Endothelial cell of umbilical vein (primary cell): Measurements from ENCODE around the gene ADPRH. TPM values are rescaled to one million over a fixed set of nuclear protein-coding genes. Genes with fewer than 3 reads are reported as not detected.
A peak's percentile ranks its signal among the peaks of the same experiment; 100 is the strongest.

ENCODE experiments used
- BruUV-seq: library from RNA; stranded (reverse); fragments of 400-500 nt; replicated peaks from 2 replicates; lab custom pipeline; 2021; lab: Mats Ljungman, UMichigan
- CTCF ChIA-PET: fragments of 300-600, 350-600 bp; sonication (Branson Sonifier 250); formaldehyde crosslinking; loops from one replicate; lab custom pipeline; 2021; ENCODE audit warnings: antibody characterized with exemption, inconsistent platforms; lab: Charles Lee
- POLR2A ChIA-PET: fragments of 300-600, 350-600 bp; sonication (Branson Sonifier 250); formaldehyde crosslinking; loops from one replicate; lab custom pipeline; 2021; ENCODE audit warnings: antibody characterized with exemption, inconsistent platforms; lab: Charles Lee
- DNase-seq: peaks from one replicate; pipeline ENCODE4 v3.0.0-alpha.2; 2011; ENCODE audit warnings: low read depth, low spot score
- FAIRE-seq: peaks from 2 replicates; lab custom pipeline; 2011; peaks lifted over from hg19 to GRCh38; lab: Jason Lieb, UNC
- H2AFZ ChIP-seq: 2 replicates; pipeline ENCODE4 v1.6.0; 2012; ENCODE audit warnings: low read depth, low read length, control low read depth, inconsistent platforms
- H3K27ac ChIP-seq: 2 replicates; pipeline ENCODE4 v1.5.1; 2011; ENCODE audit warnings: low read depth, mild to moderate bottlenecking, control low read depth, low read length, moderate library complexity; ENCODE audit not compliant: insufficient read depth
- H3K27me3 ChIP-seq, 2 experiments: 2 replicates each; pipeline versions ENCODE4 v1.6.0 to v1.6.1; 2011; ENCODE audit warnings: low read length in 2 of 2, mixed read lengths in 1 of 2; ENCODE audit not compliant: control insufficient read depth in 2 of 2, insufficient read depth in 2 of 2
- H3K36me3 ChIP-seq, 2 experiments: 2 replicates in 1 of 2; 3 replicates in 1 of 2; pipeline ENCODE4 v1.5.1; 2011; ENCODE audit warnings: low read length in 2 of 2, mild to moderate bottlenecking in 1 of 2, moderate library complexity in 1 of 2; ENCODE audit not compliant: control insufficient read depth in 2 of 2, insufficient read depth in 2 of 2; ENCODE audit errors: extremely low read depth in 1 of 2
- H3K4me1 ChIP-seq: 3 replicates; pipeline ENCODE4 v1.5.1; 2011; ENCODE audit warnings: mild to moderate bottlenecking, low read length; ENCODE audit not compliant: control insufficient read depth, insufficient read depth; ENCODE audit errors: extremely low read depth
- H3K4me2 ChIP-seq: 2 replicates; pipeline ENCODE4 v1.6.1; 2011; ENCODE audit warnings: low read length, control low read depth, mixed read lengths; ENCODE audit not compliant: insufficient read depth
- H3K4me3 ChIP-seq, 3 experiments: fragments of 200-600 bp in 1 of 3; sonication (generic), shearing (Covaris generic) in 1 of 3; replicated peaks in 1 of 3; 2 replicates each; pipeline ENCODE4 v1.5.1; 2011 to 2016; ENCODE audit warnings: control low read depth in 3 of 3, low read length in 3 of 3, mild to moderate bottlenecking in 2 of 3, inconsistent platforms in 1 of 3, low read depth in 1 of 3, moderate library complexity in 1 of 3; ENCODE audit not compliant: insufficient read depth in 1 of 3
- H3K79me2 ChIP-seq: 2 replicates; pipeline ENCODE4 v1.6.0; 2012; ENCODE audit warnings: low read length, inconsistent platforms; ENCODE audit not compliant: control insufficient read depth, insufficient read depth
- H3K9ac ChIP-seq: replicated peaks from 2 replicates; pipeline ENCODE3; 2011; ENCODE audit warnings: low read length, control low read depth; ENCODE audit not compliant: insufficient read depth; ENCODE audit errors: extremely low read depth
- H3K9me1 ChIP-seq: replicated peaks from 3 replicates; pipeline ENCODE4 v1.6.0; 2011; ENCODE audit warnings: mild to moderate bottlenecking, low read length; ENCODE audit not compliant: control insufficient read depth, insufficient read depth; ENCODE audit errors: extremely low read depth
- H3K9me3 ChIP-seq: replicated peaks from 2 replicates; pipeline ENCODE4 v1.5.1; 2012; ENCODE audit warnings: low read length, inconsistent platforms; ENCODE audit not compliant: control insufficient read depth, insufficient read depth
- H4K20me1 ChIP-seq: replicated peaks from 2 replicates; pipeline ENCODE3; 2011; ENCODE audit warnings: mild to moderate bottlenecking, low read length; ENCODE audit not compliant: control insufficient read depth, insufficient read depth; ENCODE audit errors: extremely low read depth
- CTCF ChIP-seq, 2 donors: IDR thresholded peaks; 1 replicate in 1 of 2; 2 replicates in 1 of 2; pipeline ENCODE4 v1.5.1; 2011; ENCODE audit warnings: low read length in 2 of 2, mild to moderate bottlenecking in 2 of 2, moderate library complexity in 2 of 2, control low read depth in 1 of 2, inconsistent platforms in 1 of 2, low read depth in 1 of 2; ENCODE audit not compliant: insufficient read depth in 1 of 2; ENCODE audit errors: extremely low read depth in 1 of 2
- EZH2 ChIP-seq: IDR thresholded peaks from 2 replicates; pipeline ENCODE4 v1.6.1; 2012; ENCODE audit warnings: borderline replicate concordance, low read depth, mild to moderate bottlenecking, moderate library complexity, low read length, inconsistent platforms; ENCODE audit not compliant: severe bottlenecking
- FOS ChIP-seq: IDR thresholded peaks from 2 replicates; pipeline ENCODE4 v1.6.1; 2011; ENCODE audit warnings: mild to moderate bottlenecking, low read length, moderate library complexity, borderline replicate concordance; ENCODE audit not compliant: insufficient read depth
- GATA2 ChIP-seq: IDR thresholded peaks from 2 replicates; pipeline ENCODE4 v1.7.0; 2011; ENCODE audit warnings: low read depth, mild to moderate bottlenecking, moderate library complexity, mixed read lengths, low read length; ENCODE audit not compliant: insufficient read length, insufficient read depth
- JUN ChIP-seq: IDR thresholded peaks from 2 replicates; pipeline ENCODE4 v1.6.1; 2011; ENCODE audit warnings: borderline replicate concordance, low read depth; ENCODE audit not compliant: insufficient read length, insufficient read depth
- MAX ChIP-seq: IDR thresholded peaks from 2 replicates; pipeline ENCODE4 v1.6.1; 2011; ENCODE audit not compliant: insufficient read depth, insufficient read length
- POLR2A ChIP-seq: IDR thresholded peaks from 2 replicates; pipeline ENCODE4 v1.6.1; 2012; ENCODE audit warnings: low read depth, mild to moderate bottlenecking, control low read depth, low read length
- POLR2AphosphoS5 ChIP-seq: IDR thresholded peaks from 2 replicates; pipeline ENCODE4 v1.6.1; 2012; ENCODE audit warnings: low read depth, mild to moderate bottlenecking, control low read depth, low read length, moderate library complexity; ENCODE audit not compliant: insufficient read depth
- dilution Hi-C: fragments of 300-500 bp; cut with MboI; formaldehyde crosslinking; loops from one replicate; pipeline ENCODE4 v1.15.0; 2019; ENCODE audit warnings: low sequenced_read_pairs; ENCODE audit not compliant: extremely low pct_ligation_motif_present
- intact Hi-C: fragments of 100-400 bp; cut with micrococcal nuclease; formaldehyde crosslinking; loops from one replicate; pipeline ENCODE4 v1.10.0; 2022
- polyA plus RNA-seq, 4 experiments: library from polyadenylated mRNA; depleted of rRNA in 3 of 4; stranded (reverse) in 3 of 4; unstranded in 1 of 4; fragments of >200 nt; gene quantifications; 2 replicates each; pipeline versions ENCODE4 v1.2.1 to v1.2.3, GENCODE V29; 2011 to 2012; ENCODE audit warnings: missing spikeins in 1 of 4
- total RNA-seq: library from RNA; stranded (reverse); gene quantifications from 2 replicates; pipeline ENCODE4 v1.2.3, GENCODE V29; 2021

ADPRH gene
- total and polyA plus RNA-seq, 2 donors (not counting 3 experiments of a cell fraction or from before 2014, with no cell fraction given), result 3.5 to 8.0 TPM

- no TSS peak for BruUV-seq
- H3K27me3 ChIP-seq, result no peaks in the 10 kb centered on the region
- no peak overlapping the region for H3K4me3 ChIP-seq
- no peak overlapping the region for H3K4me2 ChIP-seq
- no peak overlapping the region for H3K27ac ChIP-seq
- dilution Hi-C loops, result no loop called here
- FAIRE-seq, result peak; percentile 58
- no peaks in the 10 kb centered on the region for H3K9me3 ChIP-seq
- ChIA-PET POLR2A (no interaction called here), CTCF (no interaction called here)
- H3K9ac ChIP-seq, result no peak overlapping the region
- H3K4me1 ChIP-seq, result no peaks in the 10 kb centered on the region
- H2AFZ ChIP-seq, result no peak overlapping the region
- TF ChIP-seq EZH2 (no peak), POLR2AphosphoS5 (no peak), MAX (no peak), GATA2 (no peak), POLR2A (no peak), CTCF (IDR thresholded peaks at IDR 0.05; ENCODE audit: extremely low read depth in 1 of 2, insufficient read depth in 1 of 2, low read depth in 1 of 2, low read length in 2 of 2) (no peak), FOS (no peak), JUN (no peak)
- intact Hi-C loops, result no loop called here
- no peaks in the 10 kb centered on the region for H3K79me2 ChIP-seq
- DNase-seq, result no peak
- no peaks in the 10 kb centered on the region for H4K20me1 ChIP-seq
- H3K9me1 ChIP-seq, result no peaks in the 10 kb centered on the region
- no peaks in the 10 kb centered on the region for H3K36me3 ChIP-seq
These were observed 49.4 kb upstream of the ADPRH start for GRCh38 chr3:119529883-119530282.
